Esophagus (tissue), 2 donors: ENCODE results near the gene MOSMO. TPM values are rescaled to one million over a fixed set of nuclear protein-coding genes. Genes with fewer than 3 reads are reported as not detected.
"Not testable (repeated sequence)": the region's sequence is repeated elsewhere in the genome, so short reads cannot be mapped to it uniquely, and the experiment has no call there.

ENCODE experiments used
- H3K27ac ChIP-seq, 2 donors: one replicate each; pipeline ENCODE4 v1.5.1; 2013; ENCODE audit warnings: low read depth in 2 of 2, mild to moderate bottlenecking in 2 of 2, inconsistent platforms in 1 of 2, low read length in 1 of 2, moderate library complexity in 1 of 2
- H3K27me3 ChIP-seq, 2 donors: one replicate each; pipeline ENCODE4 v1.6.1; 2013; ENCODE audit warnings: low read length in 2 of 2, control low read depth in 1 of 2, mild to moderate bottlenecking in 1 of 2; ENCODE audit not compliant: insufficient read depth in 2 of 2, control insufficient read depth in 1 of 2
- H3K36me3 ChIP-seq, 2 donors: one replicate each; pipeline ENCODE4 v1.6.1; 2013; ENCODE audit warnings: low read length in 1 of 2; ENCODE audit not compliant: control insufficient read depth in 2 of 2, insufficient read depth in 2 of 2
- H3K4me1 ChIP-seq, 2 donors: one replicate each; pipeline ENCODE4 v1.6.1; 2013; ENCODE audit warnings: low read length in 1 of 2; ENCODE audit not compliant: control insufficient read depth in 2 of 2, insufficient read depth in 2 of 2
- H3K4me3 ChIP-seq, 2 donors: one replicate each; pipeline ENCODE4 v1.5.1; 2013; ENCODE audit warnings: low read length in 2 of 2, mild to moderate bottlenecking in 2 of 2, low read depth in 1 of 2, moderate library complexity in 1 of 2
- H3K9me3 ChIP-seq, 2 donors: one replicate each; pipeline ENCODE4 v1.6.1; 2013; ENCODE audit warnings: mild to moderate bottlenecking in 2 of 2, low read depth in 1 of 2, low read length in 1 of 2, moderate library complexity in 1 of 2; ENCODE audit not compliant: control insufficient read depth in 2 of 2, insufficient read depth in 1 of 2
- WGBS, 2 donors: extraction: QIAGEN DNeasy Blood & Tissue Kit; methylation state at CpG; one replicate each; pipeline ENCODE4 v1.1.7; 2013; 5-methylcytosine and 5-hydroxymethylcytosine counted together
- polyA plus RNA-seq, 2 donors: library from polyadenylated mRNA; stranded (reverse); fragments of 200-250 nt; gene quantifications; one replicate each; pipeline ENCODE4 v1.2.3, GENCODE V29; 2013
- donor health status: healthy with polysubstance abuse.
- donor health status: Bipolar disorder and iron deficiency.

The MOSMO gene
- polyA plus RNA-seq, 2 donors = 6.8 to 13.1 TPM

- Histone ChIP-seq H3K27me3 (no peaks in the 10 kb centered on the region), H3K27ac (no peak overlapping the region), H3K4me3 (no peak overlapping the region), H3K4me1 (peaks cover 3 to 4% of the 10 kb centered on the region in 2 donors), H3K9me3 (no peaks in the 10 kb centered on the region), H3K36me3 (no peaks in the 10 kb centered on the region)
- WGBS, 2 donors = 79 to 86% methylated on average over 5 of the region's 5 CpGs
Observed at GRCh38 chr16:22010902-22011301, 3.0 kb downstream of the MOSMO start.

GRCh38 chr16:22012241-22012640, 4.3 kb downstream of the MOSMO start:
- Histone ChIP-seq H3K36me3 (no peaks in the 10 kb centered on the region), H3K4me3 (no peak overlapping the region), H3K27ac (no peak overlapping the region), H3K4me1 (peaks cover 0 to 3% of the 10 kb centered on the region in 2 donors), H3K27me3 (no peaks in the 10 kb centered on the region), H3K9me3 (no peaks in the 10 kb centered on the region)
- 22 to 30% methylated on average over 2 of the region's 2 CpGs for WGBS, 2 donors

GRCh38 chr16:22013486-22013885, 5.6 kb downstream of the MOSMO start:
- WGBS, 2 donors = 79 to 83% methylated on average over 4 of the region's 4 CpGs
- no peaks in the 10 kb centered on the region for H3K9me3 ChIP-seq
- H3K36me3 ChIP-seq = no peaks in the 10 kb centered on the region
- no peaks in the 10 kb centered on the region for H3K27me3 ChIP-seq
- H3K27ac ChIP-seq = no peak overlapping the region
- H3K4me3 ChIP-seq = no peak overlapping the region
- peaks cover 0 to 3% of the 10 kb centered on the region in 2 donors for H3K4me1 ChIP-seq

GRCh38 chr16:22014271-22014873, 6.5 kb downstream of the MOSMO start:
- no peak overlapping the region for H3K4me3 ChIP-seq
- 87 to 96% methylated on average over 2 of the region's 2 CpGs for WGBS, 2 donors
- H3K27me3 ChIP-seq = no peaks in the 10 kb centered on the region
- H3K4me1 ChIP-seq = no peaks in the 10 kb centered on the region
- H3K27ac ChIP-seq = no peak overlapping the region
- no peaks in the 10 kb centered on the region for H3K9me3 ChIP-seq
- no peaks in the 10 kb centered on the region for H3K36me3 ChIP-seq

GRCh38 chr16:22016927-22017326, 9.0 kb downstream of the MOSMO start:
- Histone ChIP-seq H3K4me1 (no peaks in the 10 kb centered on the region), H3K9me3 (no peaks in the 10 kb centered on the region), H3K27ac (no peak overlapping the region), H3K27me3 (no peaks in the 10 kb centered on the region), H3K4me3 (no peak overlapping the region), H3K36me3 (no peaks in the 10 kb centered on the region)
- WGBS, 2 donors = 69 to 82% methylated on average over 4 of the region's 4 CpGs

- Histone ChIP-seq H3K4me1 (no peaks in the 10 kb centered on the region), H3K27me3 (no peaks in the 10 kb centered on the region), H3K27ac (no peak overlapping the region), H3K4me3 (no peak overlapping the region), H3K36me3 (no peaks in the 10 kb centered on the region), H3K9me3 (no peaks in the 10 kb centered on the region)
- WGBS, 2 donors = 89 to 95% methylated on average over 1 of the region's 1 CpG
Observed at GRCh38 chr16:22018559-22018958, 10.6 kb downstream of the MOSMO start.

- Histone ChIP-seq H3K36me3 (no peaks in the 10 kb centered on the region), H3K27me3 (no peaks in the 10 kb centered on the region), H3K4me1 (no peaks in the 10 kb centered on the region), H3K4me3 (no peak overlapping the region), H3K9me3 (no peaks in the 10 kb centered on the region), H3K27ac (no peak overlapping the region)
- 91 to 94% methylated on average over 5 of the region's 5 CpGs for WGBS, 2 donors
Observed at GRCh38 chr16:22022151-22022550, 14.2 kb downstream of the MOSMO start.

GRCh38 chr16:22023505-22023904, 15.6 kb downstream of the MOSMO start:
- WGBS, 2 donors = 91 to 94% methylated on average over 1 of the region's 1 CpG
- no peaks in the 10 kb centered on the region for H3K27me3 ChIP-seq
- no peaks in the 10 kb centered on the region for H3K9me3 ChIP-seq
- no peaks in the 10 kb centered on the region for H3K36me3 ChIP-seq
- H3K4me1 ChIP-seq = no peaks in the 10 kb centered on the region
- no peak overlapping the region for H3K27ac ChIP-seq
- no peak overlapping the region for H3K4me3 ChIP-seq

- WGBS, 2 donors = 97 to 98% methylated on average over 4 of the region's 4 CpGs
- H3K4me1 ChIP-seq = not testable (repeated sequence)
Observed at GRCh38 chr16:22024785-22025184, 16.9 kb downstream of the MOSMO start.

GRCh38 chr16:22027633-22028032, 19.7 kb downstream of the MOSMO start:
- no peak overlapping the region for H3K27ac ChIP-seq
- H3K27me3 ChIP-seq = no peaks in the 10 kb centered on the region
- H3K4me3 ChIP-seq = no peak overlapping the region
- no peaks in the 10 kb centered on the region for H3K36me3 ChIP-seq
- 70 to 76% methylated on average over 2 of the region's 2 CpGs for WGBS, 2 donors
- H3K9me3 ChIP-seq = no peaks in the 10 kb centered on the region
- H3K4me1 ChIP-seq = no peaks in the 10 kb centered on the region

More at GRCh38 chr16:22024785-22025184, 16.9 kb downstream of the MOSMO start:
- H3K4me3 ChIP-seq, H3K9me3 ChIP-seq, H3K27ac ChIP-seq, H3K36me3 ChIP-seq, H3K27me3 ChIP-seq: not testable (repeated sequence)
